Measurements from ENCODE around the gene LAGE3.

Gene LAGE3

DNA sequence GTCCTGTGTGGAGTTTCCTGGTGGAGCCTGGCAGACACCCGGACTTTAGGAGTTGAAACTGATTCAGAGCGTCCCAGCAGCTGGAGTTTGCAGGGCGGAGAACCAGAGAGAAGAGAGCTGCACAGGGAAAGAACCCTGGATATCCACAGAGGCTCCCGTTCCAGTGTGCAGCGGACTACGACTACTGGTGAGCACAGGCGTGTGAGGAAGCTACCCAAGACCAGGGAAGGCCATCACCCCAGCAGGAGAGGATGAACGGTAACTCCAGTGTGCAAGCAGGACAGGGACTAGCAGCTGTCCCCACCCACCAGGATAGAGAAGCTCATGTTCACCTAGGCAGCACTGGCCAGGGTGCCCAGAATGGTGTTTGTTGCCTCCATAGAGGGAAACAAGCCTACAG, 2.3 kb downstream of the LAGE3 start:
- no peak for DNase-seq (ENCODE audit: low spot score)

DNA sequence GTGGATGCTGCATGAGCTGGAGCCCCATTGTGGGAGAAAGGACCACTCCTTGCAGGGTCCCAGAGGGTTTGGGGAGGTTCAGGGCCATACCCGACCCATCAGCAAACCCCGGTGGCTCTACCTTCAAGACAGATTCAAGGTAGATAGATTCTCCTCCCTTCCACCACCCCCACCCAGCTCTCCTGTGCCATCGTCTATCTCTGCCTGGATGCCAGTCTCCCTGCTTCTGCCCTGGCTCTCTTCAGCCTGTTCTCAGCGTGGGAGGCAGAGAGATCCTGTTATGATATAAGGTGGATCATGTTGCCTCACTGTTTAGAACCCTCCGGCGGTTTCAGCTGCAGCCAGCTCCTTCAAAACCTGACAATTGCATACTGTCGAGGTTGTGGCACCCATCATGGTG, 5.4 kb downstream of the LAGE3 start:
- DNase-seq (ENCODE audit: low spot score), result no peak

DNA sequence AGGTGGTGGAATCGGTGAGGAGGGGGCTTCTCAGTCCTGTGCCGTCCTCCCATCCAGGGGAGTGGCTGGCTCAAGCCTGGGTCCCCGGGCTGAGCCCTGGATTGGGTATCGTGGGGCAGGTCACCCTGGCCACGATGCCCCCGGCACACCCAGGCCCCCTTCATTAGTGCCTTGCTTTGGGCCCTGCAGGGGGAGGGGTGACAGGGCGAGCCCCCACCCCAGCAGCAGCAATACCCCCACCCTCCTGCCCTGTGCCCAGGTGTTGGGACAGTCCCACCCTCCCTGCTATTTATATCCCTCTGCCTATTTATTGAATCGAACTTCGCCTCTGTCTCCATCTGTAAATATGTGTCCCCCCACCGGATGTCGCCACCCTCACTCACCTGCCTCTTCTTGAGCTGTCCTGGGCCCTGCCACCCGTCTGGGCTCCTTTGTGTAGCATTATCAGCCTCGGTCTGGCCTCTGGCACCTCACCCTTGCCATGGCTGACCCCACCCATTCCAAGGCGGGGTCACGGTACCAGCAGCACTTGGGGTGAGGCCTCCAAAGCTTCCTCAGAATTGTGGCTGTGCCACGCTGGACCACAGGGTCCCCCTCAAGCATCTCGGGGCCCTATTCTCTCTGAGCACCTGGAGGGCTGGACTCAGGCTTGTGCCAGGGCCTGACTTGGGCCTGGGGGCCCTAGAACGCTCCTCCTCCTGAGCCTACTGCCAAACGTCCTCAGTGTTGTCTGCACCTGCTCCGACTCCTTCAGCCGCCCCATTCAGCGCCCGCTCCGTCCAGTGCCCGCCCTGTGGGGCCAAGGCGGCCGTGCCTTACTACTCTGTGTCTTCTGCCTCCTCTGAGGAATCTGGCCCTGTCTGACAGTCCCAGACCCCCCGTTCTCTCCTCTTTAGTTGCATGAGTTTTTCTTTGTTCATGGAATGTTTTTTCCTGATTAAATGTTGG, 6.1 kb downstream of the LAGE3 start:
- DNase-seq (ENCODE audit: low spot score), result no peak

DNA sequence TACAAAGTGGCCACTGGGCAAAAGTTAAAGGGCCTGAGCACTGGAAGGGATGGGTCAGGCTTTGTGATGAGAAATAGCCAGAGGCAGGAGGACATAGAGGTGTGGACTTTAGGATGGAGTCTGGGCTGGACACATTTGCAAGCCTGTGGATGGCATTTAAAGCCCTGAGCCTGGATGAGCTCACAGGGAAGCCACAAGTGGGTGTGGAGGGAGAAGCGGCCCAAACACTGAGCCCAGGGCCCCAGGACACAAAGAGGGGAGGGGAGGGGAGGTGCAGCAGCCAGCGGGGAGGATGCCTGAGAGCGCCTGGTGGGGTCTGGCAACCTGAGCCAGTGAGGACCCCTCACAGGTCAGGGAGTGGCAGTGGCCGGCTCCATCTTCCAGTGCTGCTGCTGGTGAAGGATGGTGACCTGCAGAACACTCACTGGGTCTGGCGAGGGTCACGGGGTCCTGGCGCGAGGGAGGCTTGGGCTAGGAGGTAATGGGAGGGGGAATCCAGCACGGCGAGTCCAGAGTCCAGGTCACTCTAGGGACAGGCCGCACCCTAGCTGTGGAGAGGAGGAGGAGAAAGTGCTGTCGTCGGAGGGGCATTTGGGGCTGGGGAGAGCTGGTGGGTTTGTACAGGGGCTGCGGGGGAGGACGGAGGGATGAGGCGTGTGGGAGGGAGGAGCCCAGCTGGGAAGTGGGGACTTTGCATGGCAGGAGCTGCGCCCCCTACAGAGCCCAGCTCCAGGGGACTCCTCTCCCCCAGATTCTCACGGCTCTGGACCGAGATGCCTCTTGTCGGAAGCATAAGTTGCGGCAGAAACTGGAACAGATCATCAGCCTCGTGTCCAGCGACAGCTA, 7.0 kb downstream of the LAGE3 start:
- no peak for DNase-seq (ENCODE audit: low spot score)

DNA sequence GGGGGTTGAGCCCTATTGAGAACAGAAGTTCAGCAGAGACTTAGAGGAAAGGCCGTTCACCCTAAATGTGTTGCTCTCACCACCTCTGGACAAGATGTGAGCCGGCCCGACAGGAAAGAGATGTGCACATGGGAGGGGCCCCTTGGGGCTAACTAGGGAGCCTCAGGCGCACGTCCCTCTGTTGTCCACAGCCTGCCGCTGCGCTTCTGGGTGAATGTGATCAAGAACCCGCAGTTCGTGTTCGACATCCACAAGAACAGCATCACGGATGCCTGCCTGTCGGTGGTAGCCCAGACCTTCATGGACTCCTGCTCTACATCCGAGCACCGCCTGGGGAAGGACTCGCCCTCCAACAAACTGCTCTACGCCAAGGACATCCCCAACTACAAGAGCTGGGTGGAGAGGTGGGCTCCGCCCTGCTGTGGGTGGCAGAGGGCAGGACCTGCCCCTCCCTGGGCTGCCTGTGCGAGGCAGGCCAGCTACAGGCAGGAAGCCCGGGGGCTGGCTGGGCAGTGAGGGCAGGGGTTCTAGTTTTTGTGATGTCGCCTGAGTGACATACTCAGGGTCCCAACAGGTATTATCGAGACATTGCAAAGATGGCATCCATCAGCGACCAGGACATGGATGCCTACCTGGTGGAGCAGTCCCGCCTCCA, 8.0 kb downstream of the LAGE3 start:
- DNase-seq (ENCODE audit: low spot score), result no peak

DNA sequence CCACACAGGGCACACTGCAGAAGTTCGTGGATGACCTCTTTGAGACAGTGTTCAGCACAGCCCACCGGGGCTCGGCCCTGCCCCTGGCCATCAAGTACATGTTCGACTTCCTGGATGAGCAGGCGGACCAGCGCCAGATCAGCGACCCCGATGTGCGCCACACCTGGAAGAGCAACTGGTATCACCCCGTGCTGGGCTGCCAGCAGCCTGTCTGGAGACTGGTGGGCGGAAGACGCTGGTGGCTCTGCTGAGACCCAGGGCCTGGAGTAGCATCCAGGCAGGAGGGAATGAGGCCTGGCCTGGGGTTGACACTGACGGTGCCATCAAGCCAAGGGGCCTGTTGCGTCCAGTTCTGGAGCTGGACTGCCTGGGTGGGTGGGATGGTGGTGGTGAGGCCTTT, 8.6 kb downstream of the LAGE3 start:
- DNase-seq (ENCODE audit: low spot score), result no peak

DNA sequence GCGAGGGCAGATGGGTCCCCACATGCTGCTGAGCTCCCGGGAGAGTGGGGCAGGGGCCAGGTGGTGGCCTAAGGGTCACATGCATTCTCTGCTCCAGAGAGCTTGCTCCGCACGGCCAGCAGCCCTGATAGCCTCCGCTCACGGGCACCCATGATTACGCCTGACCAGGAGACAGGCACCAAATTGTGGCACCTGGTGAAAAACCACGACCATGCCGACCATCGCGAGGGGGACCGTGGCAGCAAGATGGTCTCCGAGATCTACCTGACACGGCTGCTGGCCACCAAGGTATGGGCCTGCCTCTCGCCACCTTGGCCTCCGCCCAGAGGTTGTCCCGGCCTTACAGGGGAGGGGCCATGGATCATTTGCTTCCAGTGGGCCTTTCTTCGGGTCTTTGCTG, 9.2 kb downstream of the LAGE3 start:
- DNase-seq (ENCODE audit: low spot score), result no peak

DNA sequence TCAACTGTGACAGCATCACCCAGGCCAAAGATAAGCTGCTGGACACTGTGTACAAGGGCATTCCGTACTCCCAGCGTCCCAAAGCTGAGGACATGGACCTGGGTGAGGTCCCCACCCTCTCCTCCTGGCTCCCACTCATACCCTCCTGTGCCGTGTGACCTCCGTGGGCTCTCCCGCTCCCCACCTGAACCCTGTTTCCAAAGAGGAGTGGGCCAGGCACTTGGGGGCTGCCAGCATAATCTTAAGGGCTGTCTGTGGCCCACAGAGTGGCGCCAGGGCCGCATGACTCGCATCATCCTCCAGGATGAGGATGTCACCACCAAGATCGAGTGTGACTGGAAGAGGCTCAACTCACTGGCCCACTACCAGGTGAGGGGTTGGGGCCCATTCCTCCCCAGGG, 10.0 kb downstream of the LAGE3 start:
- no peak for DNase-seq (ENCODE audit: low spot score)

DNA sequence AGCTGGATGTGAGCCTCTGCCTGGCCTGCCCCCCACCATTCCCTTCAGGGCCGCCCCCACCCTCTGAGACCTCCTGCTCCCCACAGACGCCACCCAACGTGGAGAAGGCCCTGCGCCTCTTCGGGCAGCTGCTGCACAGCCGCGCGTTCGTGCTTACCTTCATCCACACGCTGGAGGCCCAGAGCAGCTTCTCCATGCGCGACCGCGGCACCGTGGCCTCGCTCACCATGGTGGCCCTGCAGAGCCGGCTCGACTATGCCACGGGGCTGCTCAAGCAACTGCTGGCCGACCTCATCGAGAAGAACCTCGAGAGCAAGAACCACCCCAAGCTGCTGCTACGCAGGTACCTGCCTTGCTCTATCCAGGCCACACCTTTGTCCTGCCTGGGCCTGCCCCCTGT, 10.9 kb downstream of the LAGE3 start:
- no peak for DNase-seq (ENCODE audit: low spot score)

DNA sequence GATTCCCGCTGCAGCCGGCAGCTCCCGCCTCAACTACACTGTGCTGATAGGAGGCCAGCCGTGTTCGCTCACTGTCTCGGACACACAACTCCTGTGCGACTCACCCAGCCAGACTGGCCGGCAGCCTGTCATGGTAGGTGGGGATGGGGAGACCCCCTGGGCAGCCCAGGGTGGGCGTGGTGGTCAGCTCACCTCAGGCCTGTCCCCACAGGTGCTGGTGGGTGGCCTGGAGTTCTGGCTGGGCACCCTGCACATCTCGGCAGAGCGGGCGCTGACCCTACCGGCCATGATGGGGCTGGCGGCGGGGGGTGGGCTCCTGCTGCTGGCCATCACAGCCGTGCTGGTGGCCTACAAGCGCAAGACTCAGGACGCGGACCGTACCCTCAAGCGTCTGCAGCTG, 11.5 kb downstream of the LAGE3 start:
- no peak for DNase-seq (ENCODE audit: low spot score)

DNA sequence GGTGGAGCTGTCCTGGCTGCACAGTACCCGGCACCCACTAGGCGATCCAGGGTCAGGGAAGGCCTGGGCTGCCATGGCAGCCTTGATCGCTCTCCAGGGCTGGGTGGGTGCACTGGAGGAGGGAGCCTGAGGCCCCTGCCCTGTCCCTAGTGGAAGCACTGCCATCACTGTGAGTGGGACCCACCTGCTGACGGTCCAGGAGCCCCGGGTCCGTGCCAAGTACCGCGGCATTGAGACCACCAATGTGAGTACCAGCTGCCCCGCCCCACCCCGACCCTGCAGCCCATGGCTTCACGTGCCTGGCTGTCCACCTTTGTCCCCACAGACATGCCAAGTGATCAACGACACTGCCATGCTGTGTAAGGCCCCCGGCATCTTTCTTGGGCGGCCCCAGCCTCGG, 12.2 kb downstream of the LAGE3 start:
- no peak for DNase-seq (ENCODE audit: low spot score)

DNA sequence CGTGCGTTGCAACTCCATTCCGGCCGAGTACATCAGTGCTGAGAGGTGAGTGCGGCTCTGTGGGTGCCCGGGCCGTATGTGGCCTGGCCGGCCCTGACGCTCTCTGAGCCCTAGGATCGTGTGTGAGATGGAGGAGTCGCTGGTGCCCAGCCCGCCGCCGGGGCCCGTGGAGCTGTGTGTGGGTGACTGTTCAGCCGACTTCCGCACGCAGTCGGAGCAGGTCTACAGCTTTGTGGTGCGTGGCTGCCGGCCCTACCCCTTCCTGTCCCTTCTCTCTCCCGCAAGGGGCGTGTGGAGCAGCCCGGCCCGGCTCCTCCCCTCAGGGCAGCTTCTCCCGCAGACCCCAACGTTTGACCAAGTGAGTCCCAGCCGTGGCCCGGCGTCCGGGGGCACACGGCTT, 13.0 kb downstream of the LAGE3 start:
- no peak for DNase-seq (ENCODE audit: low spot score)

DNA sequence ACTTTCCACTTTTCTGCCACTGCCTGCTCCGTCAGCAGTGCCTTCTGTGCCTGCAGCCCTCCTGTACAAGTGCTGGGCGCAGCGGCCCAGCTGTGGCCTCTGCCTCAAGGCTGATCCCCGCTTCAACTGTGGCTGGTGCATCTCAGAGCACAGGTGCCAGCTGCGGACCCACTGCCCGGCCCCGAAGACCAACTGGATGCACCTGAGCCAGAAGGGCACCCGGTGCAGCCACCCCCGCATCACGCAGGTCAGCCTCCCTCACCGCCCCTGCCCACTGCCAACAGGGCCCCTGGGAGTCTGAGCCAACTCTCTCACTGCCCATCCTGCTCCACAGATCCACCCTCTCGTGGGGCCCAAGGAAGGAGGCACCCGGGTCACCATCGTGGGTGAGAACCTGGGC, 13.5 kb downstream of the LAGE3 start:
- no peak for DNase-seq (ENCODE audit: low spot score)

DNA sequence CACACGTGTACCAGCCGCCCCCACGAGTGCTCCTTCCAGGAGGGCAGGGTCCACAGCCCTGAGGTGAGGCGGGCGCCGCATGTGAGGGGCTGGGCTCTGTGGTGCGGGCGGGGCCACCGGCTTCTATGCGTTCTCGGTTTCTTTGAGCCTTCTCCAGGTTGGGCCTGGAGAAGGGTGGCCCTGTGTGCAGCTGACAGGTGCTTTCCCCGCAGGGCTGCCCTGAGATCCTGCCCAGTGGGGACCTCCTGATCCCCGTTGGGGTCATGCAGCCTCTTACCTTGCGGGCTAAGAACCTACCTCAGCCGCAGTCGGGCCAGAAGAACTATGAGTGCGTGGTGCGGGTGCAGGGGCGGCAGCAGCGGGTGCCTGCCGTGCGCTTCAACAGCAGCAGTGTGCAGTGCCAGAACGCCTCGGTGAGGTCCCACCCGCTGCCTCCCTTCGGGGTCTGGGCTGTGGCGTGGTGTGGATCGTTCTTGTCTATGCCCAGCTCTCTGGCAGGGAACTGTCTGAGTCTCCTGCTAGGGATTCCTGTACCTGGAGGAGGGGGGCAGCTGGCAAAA, 14.2 kb downstream of the LAGE3 start:
- DNase-seq (ENCODE audit: low spot score), result no peak

DNA sequence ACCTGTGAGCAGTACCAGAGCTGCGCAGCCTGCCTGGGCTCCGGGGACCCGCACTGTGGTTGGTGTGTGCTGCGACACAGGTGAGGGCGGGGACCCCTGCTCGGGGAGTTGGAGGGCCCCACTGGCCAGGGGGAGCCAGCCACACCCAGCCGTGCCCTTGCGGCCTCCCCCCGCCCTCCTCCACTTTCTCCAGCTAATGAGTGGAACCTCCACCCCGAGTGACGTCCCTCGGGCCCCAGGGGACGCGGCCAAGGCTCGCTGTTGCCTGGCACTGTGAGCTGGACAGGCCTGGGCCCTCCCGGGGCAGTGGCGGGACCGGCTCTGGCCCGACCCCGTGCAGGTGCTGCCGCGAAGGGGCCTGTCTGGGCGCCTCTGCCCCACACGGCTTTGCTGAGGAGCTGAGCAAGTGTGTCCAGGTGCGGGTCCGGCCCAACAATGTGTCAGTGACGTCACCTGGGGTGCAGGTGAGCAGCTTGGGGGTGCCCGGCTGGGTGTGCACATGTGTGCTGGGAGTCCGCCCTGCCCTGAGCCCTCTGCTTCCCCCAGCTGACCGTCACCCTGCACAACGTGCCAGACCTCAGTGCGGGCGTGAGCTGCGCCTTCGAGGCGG, 15.4 kb downstream of the LAGE3 start:
- no peak for DNase-seq (ENCODE audit: low spot score)

DNA sequence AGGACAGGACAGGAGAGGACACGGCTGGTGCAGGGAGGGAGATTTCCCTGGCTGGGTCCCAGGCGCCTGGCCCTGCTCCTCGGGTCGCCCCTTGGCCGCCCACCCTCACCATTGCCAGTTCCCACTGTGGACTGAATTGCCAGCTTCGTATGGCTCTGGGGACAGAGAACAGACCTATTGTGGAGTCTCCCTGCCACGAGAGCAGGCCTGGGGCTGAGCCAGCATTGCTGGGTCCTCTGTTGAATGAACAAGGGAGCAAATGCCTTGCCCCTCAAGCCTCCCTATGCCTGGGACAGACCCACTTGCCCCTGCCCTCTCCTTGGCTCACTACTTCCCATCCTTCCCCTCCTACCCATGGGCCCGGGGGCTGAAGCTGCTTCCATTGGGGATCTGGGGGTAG, 16.7 kb downstream of the LAGE3 start:
- DNase-seq (ENCODE audit: low spot score), result no peak

DNA sequence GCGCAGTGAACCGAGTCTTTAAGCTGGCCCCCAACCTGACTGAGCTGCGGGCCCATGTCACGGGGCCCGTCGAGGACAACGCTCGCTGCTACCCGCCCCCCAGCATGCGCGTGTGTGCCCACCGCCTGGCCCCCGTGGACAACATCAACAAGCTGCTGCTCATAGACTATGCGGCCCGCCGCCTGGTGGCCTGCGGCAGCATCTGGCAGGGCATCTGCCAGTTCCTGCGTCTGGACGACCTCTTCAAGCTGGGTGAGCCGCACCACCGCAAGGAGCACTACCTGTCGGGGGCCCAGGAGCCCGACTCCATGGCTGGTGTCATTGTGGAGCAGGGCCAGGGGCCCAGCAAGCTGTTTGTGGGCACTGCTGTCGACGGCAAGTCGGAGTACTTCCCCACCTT, 18.8 kb downstream of the LAGE3 start:
- DNase-seq (ENCODE audit: low spot score), result no peak

DNA sequence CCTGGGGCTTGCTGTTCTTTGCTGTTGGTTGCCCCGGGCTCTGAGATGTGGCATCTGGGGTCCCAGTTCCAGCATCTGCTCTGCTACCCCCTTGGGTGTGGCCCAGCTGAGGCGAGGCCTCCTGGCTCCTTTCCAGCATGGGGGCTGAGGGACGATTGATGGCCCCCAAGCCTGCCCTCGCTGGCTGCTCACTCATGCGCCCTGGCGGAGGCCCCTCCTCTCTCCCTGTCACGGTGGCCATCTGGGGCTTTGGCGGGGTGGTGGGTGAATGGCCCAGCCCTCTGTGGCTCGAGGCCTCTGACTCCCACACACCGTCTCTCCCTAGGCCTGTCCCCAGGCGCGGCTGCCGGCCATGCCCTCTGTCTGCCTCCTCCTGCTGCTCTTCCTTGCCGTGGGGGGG, 19.2 kb downstream of the LAGE3 start:
- DNase-seq (ENCODE audit: low spot score), result no peak

DNA sequence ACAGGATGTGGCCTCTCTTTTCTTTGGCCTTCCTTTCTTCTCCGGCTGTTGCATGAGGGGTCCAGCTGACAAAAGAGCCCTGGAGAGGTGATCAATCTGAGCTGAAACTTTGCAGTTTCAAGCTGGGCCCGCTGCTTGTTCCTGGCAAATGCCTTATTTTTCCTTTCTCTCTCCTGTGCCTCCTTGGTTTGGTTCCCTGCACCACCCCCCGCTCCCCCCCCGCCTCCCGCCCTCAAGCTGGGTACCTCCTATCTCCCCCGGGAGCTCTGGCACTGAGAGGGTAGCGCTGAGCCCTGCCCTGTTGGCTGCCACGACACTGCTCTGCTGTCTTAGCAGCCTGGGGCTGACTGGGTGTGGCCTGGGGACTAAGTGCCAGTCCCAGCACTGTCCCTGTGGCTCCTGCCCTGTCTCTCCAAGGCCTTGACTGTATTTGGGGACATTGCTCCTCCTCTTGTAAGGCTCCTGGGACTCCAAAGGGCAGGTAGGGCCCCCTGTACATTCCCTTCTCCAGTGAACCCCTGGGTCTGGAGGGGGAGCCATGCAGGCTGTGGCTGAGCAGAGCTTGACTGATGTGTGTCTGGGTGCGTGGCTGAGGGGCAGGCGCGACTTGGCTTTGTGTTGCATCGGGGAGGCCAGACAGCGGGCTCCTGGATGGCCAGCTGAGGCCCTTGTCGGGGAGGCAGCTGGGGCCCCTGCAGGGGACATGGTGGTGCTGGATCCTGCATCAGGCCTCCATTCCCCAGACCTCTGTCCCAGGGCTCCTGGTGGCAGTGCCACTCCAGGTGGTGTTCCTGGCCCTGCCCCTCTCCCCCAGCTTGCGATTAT, 19.9 kb downstream of the LAGE3 start:
- DNase-seq (ENCODE audit: low spot score), result peak; percentile 19

DNA sequence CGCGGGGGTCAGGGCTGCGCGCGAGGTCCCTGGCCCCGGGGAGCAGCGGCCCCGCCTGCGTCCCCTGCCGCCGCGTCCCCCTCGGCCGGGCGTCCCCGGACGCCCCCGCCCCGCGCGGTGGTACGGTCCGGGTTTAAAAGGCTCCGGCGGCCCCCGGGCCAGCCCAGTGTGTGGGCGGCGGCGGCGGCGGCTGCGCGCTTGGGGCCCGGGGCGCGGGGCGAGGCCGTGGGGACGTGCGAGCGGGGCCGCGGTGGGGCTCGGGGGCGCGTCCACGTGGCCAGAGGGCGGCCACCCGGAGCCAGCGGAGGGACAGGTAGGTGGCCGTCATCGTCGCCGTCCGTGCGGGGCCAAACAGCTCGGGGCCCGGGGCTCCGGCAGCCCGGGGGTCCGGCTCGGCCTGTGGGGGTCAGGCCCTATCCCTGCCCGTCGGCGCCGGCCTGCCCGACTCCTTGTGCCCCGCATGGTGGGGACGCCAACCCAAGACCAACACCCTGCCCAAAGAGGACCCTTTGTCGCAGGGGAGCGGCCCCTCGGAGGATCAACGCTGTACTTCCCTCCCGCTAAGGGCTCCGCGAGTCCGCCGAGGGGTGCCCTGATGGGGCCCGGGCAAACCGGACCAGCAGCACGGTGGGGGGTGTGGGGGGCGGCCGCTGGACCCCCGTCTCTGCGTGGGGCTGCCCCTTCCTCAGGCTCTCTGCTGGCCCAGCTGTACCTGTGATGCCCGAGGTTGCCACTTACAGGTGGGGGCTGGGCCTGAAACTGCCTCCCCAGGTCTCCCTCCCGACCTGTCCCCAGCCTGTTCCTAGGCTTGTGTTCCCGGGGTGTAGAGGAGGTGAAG, 20.7 kb downstream of the LAGE3 start, which contains the start of gene PLXNA3:
TSS of gene PLXNA3 (plus strand) at position 166 of the 838 bp plus-strand sequence. CDS start 1,903 bp downstream, outside the sequence.
- DNase-seq (ENCODE audit: low spot score), result peak; percentile 67
